A549 treated with RU486 at 1 μM for 4 hours (cell line): Measurements from ENCODE around the gene SHISA7. TPM values are rescaled to one million over a fixed set of nuclear protein-coding genes. Genes with fewer than 3 reads are reported as not detected.

Experiments used
- total RNA-seq: library from RNA; stranded (reverse); fragments of 200-300 nt; extraction: Qiagen RNA extraction; gene quantifications from 5 replicates; pipeline ENCODE4 v1.2.3, GENCODE V29; 2022; ENCODE audit warnings: low read depth

Gene SHISA7
- 0.02 TPM in 1 of 5 replicates, not detected in the others for total RNA-seq

GRCh38 chr19:55443045-55443823 lies at the start of gene SHISA7:
Gene SHISA7 (minus strand): TSS chr19:55443300. CDS start chr19:55442863, 437 bp downstream.

GRCh38 chr19:55487924-55488687 lies 45.0 kb upstream of the SHISA7 start, which contains the start of gene SSC5D:
Gene SSC5D (plus strand): TSS chr19:55488436. CDS start chr19:55488590, 154 bp downstream.

GRCh38 chr19:55484593-55485438 lies 41.7 kb upstream of the SHISA7 start, which contains the start of gene NAT14:
Gene NAT14 (plus strand): TSS chr19:55485188. CDS start chr19:55485709, 521 bp downstream.

GRCh38 chr19:55476100-55476775 lies 33.1 kb upstream of the SHISA7 start, which contains the start of gene ZNF628:
Gene ZNF628 (plus strand): TSS chr19:55476617. CDS start chr19:55479911, 3,294 bp downstream.

GRCh38 chr19:55464662-55465054 lies 21.6 kb upstream of the SHISA7 start, which contains the start of gene C19orf85:
Gene C19orf85 (minus strand): TSS chr19:55464751. CDS start chr19:55464554, 197 bp downstream.

GRCh38 chr19:55461259-55461973 lies 18.3 kb upstream of the SHISA7 start, which contains the start of gene ISOC2:
Gene ISOC2 (minus strand): TSS chr19:55461642. CDS start chr19:55456486, 5,156 bp downstream.

GRCh38 chr19:55407550-55407799 lies 35.6 kb downstream of the SHISA7 start, which contains the start of gene UBE2S:
Gene UBE2S (minus strand): TSS chr19:55407788. CDS start chr19:55407589, 199 bp downstream.

GRCh38 chr19:55385724-55386492 lies 57.2 kb downstream of the SHISA7 start, which contains the start of gene RPL28:
Gene RPL28 (plus strand): TSS chr19:55385932. CDS start chr19:55386358, 426 bp downstream.

GRCh38 chr19:55384131-55384919 lies 58.8 kb downstream of the SHISA7 start, which contains the start of gene TMEM238:
Gene TMEM238 (minus strand): TSS chr19:55384292. CDS start chr19:55384259, 33 bp downstream.

Other genes starting within 250 kb of the SHISA7 start
- gene PTPRH, start 233.8 kb downstream of the SHISA7 start, total RNA-seq, result 3.7 to 5.2 TPM (median 4.3 TPM) in 5 replicates
- gene TMEM86B, start 214.5 kb downstream of the SHISA7 start, total RNA-seq, result 3.3 to 5.6 TPM (median 5.2 TPM) in 5 replicates
- gene PPP6R1, start 184.3 kb downstream of the SHISA7 start, total RNA-seq, result 90.1 to 134 TPM (median 119 TPM) in 5 replicates
- gene HSPBP1, start 163.2 kb downstream of the SHISA7 start, total RNA-seq, result 119 to 147 TPM (median 136 TPM) in 5 replicates
- gene BRSK1, start 159.3 kb downstream of the SHISA7 start, total RNA-seq, result 2.8 to 5.2 TPM (median 3.7 TPM) in 5 replicates
- 0.13 TPM in 1 of 5 replicates, not detected in the others for gene TMEM150B, start 118.0 kb downstream of the SHISA7 start, total RNA-seq
- 5.2 to 10.5 TPM (median 8.2 TPM) in 5 replicates for gene KMT5C, start 103.4 kb downstream of the SHISA7 start, total RNA-seq
- 0.50 to 4.3 TPM (median 1.4 TPM) in 5 replicates for gene COX6B2, start 88.6 kb downstream of the SHISA7 start, total RNA-seq
- 0.06 to 0.19 TPM (median 0.14 TPM) in 4 of 5 replicates, not detected in the other for gene GARIN5B, start 80.0 kb downstream of the SHISA7 start, total RNA-seq
- 37.5 to 64.5 TPM (median 50.0 TPM) in 5 replicates for gene IL11, start 72.8 kb downstream of the SHISA7 start, total RNA-seq
- 0.85 to 2.5 TPM (median 1.5 TPM) in 5 replicates for gene TMEM190, start 66.5 kb downstream of the SHISA7 start, total RNA-seq
- gene TMEM238, start 59.0 kb downstream of the SHISA7 start, total RNA-seq, result 3.2 to 11.8 TPM (median 11.4 TPM) in 5 replicates
- gene RPL28, start 57.4 kb downstream of the SHISA7 start, total RNA-seq, result 2,587 to 3,378 TPM (median 2,939 TPM) in 5 replicates
- 361 to 580 TPM (median 509 TPM) in 5 replicates for gene UBE2S, start 35.5 kb downstream of the SHISA7 start, total RNA-seq
- gene ISOC2, start 18.3 kb upstream of the SHISA7 start, total RNA-seq, result 54.3 to 66.1 TPM (median 59.7 TPM) in 5 replicates
- not detected in 5 replicates for gene C19orf85, start 21.5 kb upstream of the SHISA7 start, total RNA-seq
- gene ZNF628, start 33.3 kb upstream of the SHISA7 start, total RNA-seq, result 4.1 to 8.9 TPM (median 8.1 TPM) in 5 replicates
- 35.9 to 69.5 TPM (median 57.9 TPM) in 5 replicates for gene NAT14, start 41.9 kb upstream of the SHISA7 start, total RNA-seq
- gene SSC5D, start 45.1 kb upstream of the SHISA7 start, total RNA-seq, result 0.54 to 1.2 TPM (median 0.95 TPM) in 5 replicates
- 1.4 to 2.7 TPM (median 2.3 TPM) in 5 replicates for gene SBK2, start 93.8 kb upstream of the SHISA7 start, total RNA-seq
- gene SBK3, start 102.2 kb upstream of the SHISA7 start, total RNA-seq, result 1.4 to 2.0 TPM (median 1.7 TPM) in 5 replicates
- 17.5 to 33.5 TPM (median 31.6 TPM) in 5 replicates for gene ZNF579, start 137.5 kb upstream of the SHISA7 start, total RNA-seq
- gene FIZ1, start 156.2 kb upstream of the SHISA7 start, total RNA-seq, result 22.4 to 26.6 TPM (median 25.4 TPM) in 5 replicates
- 12.9 to 20.5 TPM (median 17.4 TPM) in 5 replicates for gene ZNF524, start 157.0 kb upstream of the SHISA7 start, total RNA-seq
- 7.3 to 16.1 TPM (median 12.2 TPM) in 5 replicates for gene ZNF865, start 162.3 kb upstream of the SHISA7 start, total RNA-seq
- 4.6 to 6.7 TPM (median 6.5 TPM) in 5 replicates for gene ZNF784, start 181.3 kb upstream of the SHISA7 start, total RNA-seq
- 29.8 to 60.8 TPM (median 53.2 TPM) in 5 replicates for gene ZNF580, start 197.7 kb upstream of the SHISA7 start, total RNA-seq
- gene ZNF581, start 200.3 kb upstream of the SHISA7 start, total RNA-seq, result 35.3 to 52.1 TPM (median 49.6 TPM) in 5 replicates
- gene CCDC106, start 204.9 kb upstream of the SHISA7 start, total RNA-seq, result 15.2 to 19.9 TPM (median 19.1 TPM) in 5 replicates
- 265 to 295 TPM (median 292 TPM) in 5 replicates for gene U2AF2, start 211.7 kb upstream of the SHISA7 start, total RNA-seq
- 123 to 213 TPM (median 191 TPM) in 5 replicates for gene EPN1, start 231.9 kb upstream of the SHISA7 start, total RNA-seq